ENCODE measurements around the gene KRTAP10-4. TPM values are rescaled to one million over a fixed set of nuclear protein-coding genes. Genes with fewer than 3 reads are reported as not detected.

Gene KRTAP10-4
- total RNA-seq, 1 experiment from 2014 or later: not detected

DNA sequence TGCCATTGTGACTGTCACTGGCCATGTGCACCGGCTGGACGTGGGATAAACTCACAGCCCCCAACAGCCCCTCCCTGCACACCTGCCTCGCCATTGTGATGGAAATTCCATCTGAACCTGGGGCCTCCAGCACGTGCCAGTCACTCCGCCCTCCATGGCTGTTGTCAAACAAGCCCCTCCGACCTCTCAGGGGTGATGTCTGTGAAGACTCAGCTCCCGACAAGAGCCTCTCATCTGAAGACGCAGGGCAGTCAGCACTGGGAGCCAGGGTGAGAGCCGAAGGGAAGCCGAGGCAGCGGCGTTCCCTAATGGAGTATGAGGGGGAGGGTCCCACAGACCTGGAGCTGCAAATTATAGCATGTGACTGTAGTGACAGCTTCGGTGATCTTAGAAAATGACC lies 20.8 kb upstream of the KRTAP10-4 start (continued):
- TF ChIP-seq SP1 (IDR thresholded peaks at IDR 0.05; ENCODE audit: low read depth) (no peak), ELF1 (IDR thresholded peaks at IDR 0.05; ENCODE audit: borderline replicate concordance, low read depth) (no peak), CEBPB (IDR thresholded peaks at IDR 0.05; ENCODE audit: low read depth) (no peak)

DNA sequence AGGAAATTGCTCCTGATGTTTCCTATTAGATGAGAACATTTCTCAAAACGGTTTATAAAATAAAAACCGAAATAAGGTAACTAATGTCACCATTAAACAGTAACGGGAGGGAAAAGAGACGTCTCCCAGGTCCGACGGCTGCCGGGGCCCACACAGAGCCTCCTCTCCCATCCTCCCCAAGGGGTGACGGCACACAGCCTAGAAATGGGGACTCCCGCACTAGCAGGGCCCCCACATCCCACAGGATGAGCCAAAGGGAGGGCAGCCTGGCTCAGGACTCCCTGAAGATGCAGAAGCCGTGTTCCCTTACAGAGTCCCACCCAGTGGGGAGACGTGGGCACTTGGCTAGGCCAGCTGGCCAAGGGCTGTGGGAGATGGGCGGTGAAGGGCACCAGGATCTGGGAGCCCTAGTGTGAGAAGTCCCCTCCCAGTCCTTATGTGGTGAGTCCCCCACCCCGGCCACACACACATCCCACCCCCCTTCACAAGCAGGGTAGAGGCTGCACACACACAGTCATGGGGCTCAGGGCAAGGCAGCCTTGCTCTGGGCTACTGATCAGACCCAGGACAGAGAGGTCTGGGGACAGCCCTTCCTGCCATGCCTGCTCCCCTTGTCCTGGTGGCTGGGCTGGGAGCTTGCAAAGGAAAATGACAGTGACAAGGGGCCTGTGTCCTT lies 18.2 kb upstream of the KRTAP10-4 start:
- no peak for ATAC-seq
- Histone ChIP-seq H2AFZ (ENCODE audit: low read depth, low read length, poor library complexity, severe bottlenecking) (no peak overlapping the region), H4K20me1 (ENCODE audit: insufficient read depth) (no peaks in the 10 kb centered on the region), H3K9ac (ENCODE audit: low read length) (no peak overlapping the region), H3K36me3 (ENCODE audit: control insufficient read depth in 1 of 2, insufficient read depth in 2 of 2, low read length in 2 of 2) (no peaks in the 10 kb centered on the region), H3K4me1 (ENCODE audit: control insufficient read depth in 1 of 2, insufficient read depth in 2 of 2, low read length in 2 of 2) (no peaks in the 10 kb centered on the region), H3K9me3 (ENCODE audit: control insufficient read depth in 1 of 2, insufficient read depth in 1 of 2, low read depth in 1 of 2, low read length in 2 of 2) (no peaks in the 10 kb centered on the region), H3K4me2 (ENCODE audit: low read length) (no peak overlapping the region), H3K27me3 (ENCODE audit: insufficient read depth, low read length) (no peaks in the 10 kb centered on the region; the same call in 1 of the 2 replicates), H3K79me2 (ENCODE audit: insufficient read depth, low read length) (no peaks in the 10 kb centered on the region), H3K9me2 (ENCODE audit: insufficient read depth) (no peaks in the 10 kb centered on the region), H3K27ac (ENCODE audit: low read depth, low read length) (no peak overlapping the region), H3K4me3 (replicated peaks in 1 of 2; ENCODE audit: low read depth in 1 of 2, low read length in 2 of 2) (no peak overlapping the region)
- intact Hi-C loops (cut with micrococcal nuclease): no loop called here
- BruUV-seq (replicated peaks): no TSS peak
- ChIA-PET CTCF (no interaction called here), RAD21 (ENCODE audit: low non-redundant PET in 1 of 2, low total read pairs in 2 of 2, uncharacterized antibody in 2 of 2, unreplicated experiment in 2 of 2) (no interaction called here), POLR2A (no interaction called here)
- no peak for DNase-seq (ENCODE audit: low read depth, low spot score)
- TF ChIP-seq SIN3A (IDR thresholded peaks at IDR 0.05; ENCODE audit: low read depth) (no peak), FOSL1 (IDR thresholded peaks at IDR 0.05; ENCODE audit: low read depth) (no peak), YY1 (IDR thresholded peaks at IDR 0.05; ENCODE audit: extremely low read depth, insufficient replicate concordance, low read depth, low read length) (no peak), ZFX (IDR thresholded peaks at IDR 0.05) (no peak), CEBPB (IDR thresholded peaks at IDR 0.05; ENCODE audit: low read depth) (no peak), TCF7L2 (IDR thresholded peaks at IDR 0.05; ENCODE audit: borderline replicate concordance, extremely low read depth, insufficient read depth, insufficient read length) (no peak), JUND (IDR thresholded peaks at IDR 0.05) (no peak), CBX3 (IDR thresholded peaks at IDR 0.05; ENCODE audit: low read depth) (no peak), SRF (IDR thresholded peaks at IDR 0.05; ENCODE audit: low read depth) (no peak)
- TF ChIP-seq, protein P1, sequence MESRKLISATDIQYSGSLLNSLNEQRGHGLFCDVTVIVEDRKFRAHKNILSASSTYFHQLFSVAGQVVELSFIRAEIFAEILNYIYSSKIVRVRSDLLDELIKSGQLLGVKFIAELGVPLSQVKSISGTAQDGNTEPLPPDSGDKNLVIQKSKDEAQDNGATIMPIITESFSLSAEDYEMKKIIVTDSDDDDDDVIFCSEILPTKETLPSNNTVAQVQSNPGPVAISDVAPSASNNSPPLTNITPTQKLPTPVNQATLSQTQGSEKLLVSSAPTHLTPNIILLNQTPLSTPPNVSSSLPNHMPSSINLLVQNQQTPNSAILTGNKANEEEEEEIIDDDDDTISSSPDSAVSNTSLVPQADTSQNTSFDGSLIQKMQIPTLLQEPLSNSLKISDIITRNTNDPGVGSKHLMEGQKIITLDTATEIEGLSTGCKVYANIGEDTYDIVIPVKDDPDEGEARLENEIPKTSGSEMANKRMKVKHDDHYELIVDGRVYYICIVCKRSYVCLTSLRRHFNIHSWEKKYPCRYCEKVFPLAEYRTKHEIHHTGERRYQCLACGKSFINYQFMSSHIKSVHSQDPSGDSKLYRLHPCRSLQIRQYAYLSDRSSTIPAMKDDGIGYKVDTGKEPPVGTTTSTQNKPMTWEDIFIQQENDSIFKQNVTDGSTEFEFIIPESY (IDR thresholded peaks at IDR 0.05; ENCODE audit: extremely low read depth, insufficient replicate concordance, low read length): no peak
- TF ChIP-seq, protein P2, sequence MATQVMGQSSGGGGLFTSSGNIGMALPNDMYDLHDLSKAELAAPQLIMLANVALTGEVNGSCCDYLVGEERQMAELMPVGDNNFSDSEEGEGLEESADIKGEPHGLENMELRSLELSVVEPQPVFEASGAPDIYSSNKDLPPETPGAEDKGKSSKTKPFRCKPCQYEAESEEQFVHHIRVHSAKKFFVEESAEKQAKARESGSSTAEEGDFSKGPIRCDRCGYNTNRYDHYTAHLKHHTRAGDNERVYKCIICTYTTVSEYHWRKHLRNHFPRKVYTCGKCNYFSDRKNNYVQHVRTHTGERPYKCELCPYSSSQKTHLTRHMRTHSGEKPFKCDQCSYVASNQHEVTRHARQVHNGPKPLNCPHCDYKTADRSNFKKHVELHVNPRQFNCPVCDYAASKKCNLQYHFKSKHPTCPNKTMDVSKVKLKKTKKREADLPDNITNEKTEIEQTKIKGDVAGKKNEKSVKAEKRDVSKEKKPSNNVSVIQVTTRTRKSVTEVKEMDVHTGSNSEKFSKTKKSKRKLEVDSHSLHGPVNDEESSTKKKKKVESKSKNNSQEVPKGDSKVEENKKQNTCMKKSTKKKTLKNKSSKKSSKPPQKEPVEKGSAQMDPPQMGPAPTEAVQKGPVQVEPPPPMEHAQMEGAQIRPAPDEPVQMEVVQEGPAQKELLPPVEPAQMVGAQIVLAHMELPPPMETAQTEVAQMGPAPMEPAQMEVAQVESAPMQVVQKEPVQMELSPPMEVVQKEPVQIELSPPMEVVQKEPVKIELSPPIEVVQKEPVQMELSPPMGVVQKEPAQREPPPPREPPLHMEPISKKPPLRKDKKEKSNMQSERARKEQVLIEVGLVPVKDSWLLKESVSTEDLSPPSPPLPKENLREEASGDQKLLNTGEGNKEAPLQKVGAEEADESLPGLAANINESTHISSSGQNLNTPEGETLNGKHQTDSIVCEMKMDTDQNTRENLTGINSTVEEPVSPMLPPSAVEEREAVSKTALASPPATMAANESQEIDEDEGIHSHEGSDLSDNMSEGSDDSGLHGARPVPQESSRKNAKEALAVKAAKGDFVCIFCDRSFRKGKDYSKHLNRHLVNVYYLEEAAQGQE (IDR thresholded peaks at IDR 0.05; ENCODE audit: low read depth): no peak
- TF ChIP-seq, protein P3, sequence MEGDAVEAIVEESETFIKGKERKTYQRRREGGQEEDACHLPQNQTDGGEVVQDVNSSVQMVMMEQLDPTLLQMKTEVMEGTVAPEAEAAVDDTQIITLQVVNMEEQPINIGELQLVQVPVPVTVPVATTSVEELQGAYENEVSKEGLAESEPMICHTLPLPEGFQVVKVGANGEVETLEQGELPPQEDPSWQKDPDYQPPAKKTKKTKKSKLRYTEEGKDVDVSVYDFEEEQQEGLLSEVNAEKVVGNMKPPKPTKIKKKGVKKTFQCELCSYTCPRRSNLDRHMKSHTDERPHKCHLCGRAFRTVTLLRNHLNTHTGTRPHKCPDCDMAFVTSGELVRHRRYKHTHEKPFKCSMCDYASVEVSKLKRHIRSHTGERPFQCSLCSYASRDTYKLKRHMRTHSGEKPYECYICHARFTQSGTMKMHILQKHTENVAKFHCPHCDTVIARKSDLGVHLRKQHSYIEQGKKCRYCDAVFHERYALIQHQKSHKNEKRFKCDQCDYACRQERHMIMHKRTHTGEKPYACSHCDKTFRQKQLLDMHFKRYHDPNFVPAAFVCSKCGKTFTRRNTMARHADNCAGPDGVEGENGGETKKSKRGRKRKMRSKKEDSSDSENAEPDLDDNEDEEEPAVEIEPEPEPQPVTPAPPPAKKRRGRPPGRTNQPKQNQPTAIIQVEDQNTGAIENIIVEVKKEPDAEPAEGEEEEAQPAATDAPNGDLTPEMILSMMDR (IDR thresholded peaks at IDR 0.05 in 2 of 3, conservative IDR thresholded peaks at IDR 0.05 in 1 of 3; ENCODE audit: borderline replicate concordance in 1 of 3, insufficient read depth in 1 of 3, low read depth in 2 of 3, low read length in 2 of 3): no peak
